Ovary (tissue), 9 donors: ENCODE measurements around the gene WNT4. TPM values are rescaled to one million over a fixed set of nuclear protein-coding genes. Genes with fewer than 3 reads are reported as not detected.

Experiments
- DNase-seq, 5 donors: peaks; one replicate each; pipeline ENCODE4 v3.0.0-alpha.2; 2019 to 2020
- H3K27ac ChIP-seq, 2 donors: fragments of 200-600 bp; one replicate each; pipeline versions ENCODE4 v1.5.1 to v1.8.0; 2019 to 2022
- H3K27me3 ChIP-seq: fragments of 200-600 bp; one replicate; pipeline ENCODE4 v1.8.0; 2022
- H3K36me3 ChIP-seq: fragments of 200-600 bp; sonication (generic); one replicate; pipeline ENCODE4 v1.5.1; 2019
- H3K4me1 ChIP-seq: one replicate; pipeline ENCODE4 v1.8.1; 2013; ENCODE audit warnings: mild to moderate bottlenecking, moderate library complexity; ENCODE audit not compliant: insufficient read depth
- H3K4me3 ChIP-seq: fragments of 200-600 bp; sonication (generic); one replicate; pipeline ENCODE4 v1.5.1; 2017
- H3K9me3 ChIP-seq, 2 donors: fragments of 200-600 bp in 1 of 2; sonication (generic) in 1 of 2; one replicate each; pipeline versions ENCODE4 v1.5.1 to v1.8.1; 2013 to 2019; ENCODE audit warnings: mild to moderate bottlenecking in 1 of 2, moderate library complexity in 1 of 2
- EP300 ChIP-seq: sonication (generic); formaldehyde crosslinking; IDR thresholded peaks from one replicate; pipeline ENCODE4 v1.6.1; 2017; ENCODE audit warnings: antibody characterized with exemption
- POLR2A ChIP-seq: fragments of 450-650 bp; IDR thresholded peaks from one replicate; pipeline ENCODE4 v1.6.1; 2017; ENCODE audit warnings: antibody characterized with exemption, mild to moderate bottlenecking, moderate library complexity
- WGBS, 3 donors: extraction: QIAGEN DNeasy Blood & Tissue Kit in 1 of 3; methylation state at CpG; one replicate each; pipeline versions ENCODE4 v1.1.5 to v1.1.7; 2013 to 2017; 5-methylcytosine and 5-hydroxymethylcytosine counted together
- intact Hi-C, 4 donors: fragments of 100-400 bp; cut with DNase I; formaldehyde crosslinking; loops; one replicate each; pipeline versions ENCODE4 v1.11.0 to v1.15.1; 2022 to 2023
- polyA plus RNA-seq, 2 donors: library from polyadenylated mRNA; stranded (reverse); fragments of 200-250 nt in 1 of 2; fragments of 350-450 nt in 1 of 2; fragmentation: Illumina TruSeq in 1 of 2; extraction: RNeasy Lipid Tissue Mini Kit (QIAGEN cat#74804) in 1 of 2; gene quantifications; one replicate each; pipeline ENCODE4 v1.2.3, GENCODE V29; 2013 to 2014
- total RNA-seq, 7 donors: library from RNA; depleted of rRNA in 2 of 7; stranded (reverse); fragments of >200 nt in 2 of 7; fragmentation: NEBNext Ultra II Directional in 3 of 7; extraction: Animal tissue kit (Norgen Biotek cat#: 25700) in 3 of 7; gene quantifications; one replicate each; pipeline versions ENCODE4 v1.1.0 to v1.2.4, GENCODE V29; 2016 to 2023
- TF ChIP-seq, protein P1 (sequence below), 3 donors: fragments of 450-650 bp in 2 of 3; fragments of 200-600 bp in 1 of 3; IDR thresholded peaks; one replicate each; pipeline versions ENCODE4 v1.5.1 to v1.8.0; 2016 to 2022; ENCODE audit warnings: antibody characterized with exemption in 3 of 3, mild to moderate bottlenecking in 1 of 3
- donor health status: DM: no; HTN: no; CAD: no; lungs with moderate emphysema.
- donor health status: DM: no; HTN: no; CAD: no.
- donor health status: Bipolar disorder and iron deficiency.
- donor health status: DM: yes; HTN: yes; CAD: no.
- donor health status: DM: no; HTN: no; CAD: no.
- donor health status: DM: yes; HTN: yes; CAD: no.

The WNT4 gene
- total and polyA plus RNA-seq, 9 donors, result 3.7 to 125 (median 17.2) TPM

GRCh38 chr1:22182715-22183114, 39.8 kb upstream of the WNT4 start:
- WGBS, 3 donors, result 70 to 77% (median 75%) methylated on average over 11 of the region's 11 CpGs
- intact Hi-C loops, result no loop called here
- Histone ChIP-seq H3K27me3 (no peaks in the 10 kb centered on the region), H3K4me1 (no peaks in the 10 kb centered on the region), H3K4me3 (no peak overlapping the region), H3K9me3 (no peaks in the 10 kb centered on the region), H3K27ac (no peak overlapping the region), H3K36me3 (no peaks in the 10 kb centered on the region)
- TF ChIP-seq EP300 (no peak), POLR2A (no peak)
- TF ChIP-seq, protein P1, sequence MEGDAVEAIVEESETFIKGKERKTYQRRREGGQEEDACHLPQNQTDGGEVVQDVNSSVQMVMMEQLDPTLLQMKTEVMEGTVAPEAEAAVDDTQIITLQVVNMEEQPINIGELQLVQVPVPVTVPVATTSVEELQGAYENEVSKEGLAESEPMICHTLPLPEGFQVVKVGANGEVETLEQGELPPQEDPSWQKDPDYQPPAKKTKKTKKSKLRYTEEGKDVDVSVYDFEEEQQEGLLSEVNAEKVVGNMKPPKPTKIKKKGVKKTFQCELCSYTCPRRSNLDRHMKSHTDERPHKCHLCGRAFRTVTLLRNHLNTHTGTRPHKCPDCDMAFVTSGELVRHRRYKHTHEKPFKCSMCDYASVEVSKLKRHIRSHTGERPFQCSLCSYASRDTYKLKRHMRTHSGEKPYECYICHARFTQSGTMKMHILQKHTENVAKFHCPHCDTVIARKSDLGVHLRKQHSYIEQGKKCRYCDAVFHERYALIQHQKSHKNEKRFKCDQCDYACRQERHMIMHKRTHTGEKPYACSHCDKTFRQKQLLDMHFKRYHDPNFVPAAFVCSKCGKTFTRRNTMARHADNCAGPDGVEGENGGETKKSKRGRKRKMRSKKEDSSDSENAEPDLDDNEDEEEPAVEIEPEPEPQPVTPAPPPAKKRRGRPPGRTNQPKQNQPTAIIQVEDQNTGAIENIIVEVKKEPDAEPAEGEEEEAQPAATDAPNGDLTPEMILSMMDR (IDR thresholded peaks at IDR 0.05), result no peak
- no peak for DNase-seq

GRCh38 chr1:22179197-22179803, 36.4 kb upstream of the WNT4 start:
- Histone ChIP-seq H3K27me3 (no peaks in the 10 kb centered on the region), H3K36me3 (no peaks in the 10 kb centered on the region), H3K27ac (no peak overlapping the region), H3K4me1 (no peaks in the 10 kb centered on the region), H3K4me3 (no peak overlapping the region), H3K9me3 (no peaks in the 10 kb centered on the region)
- intact Hi-C loops, result no loop called here
- no peak for DNase-seq
- no peak for TF ChIP-seq EP300
- TF ChIP-seq, protein P1 (IDR thresholded peaks at IDR 0.05), result no peak
- TF ChIP-seq POLR2A, result no peak
- 96 to 98% (median 98%) methylated on average over 2 of the region's 2 CpGs for WGBS, 3 donors

GRCh38 chr1:22177354-22178003, 34.6 kb upstream of the WNT4 start:
- no peak overlapping the region for H3K4me3 ChIP-seq
- intact Hi-C loops, result no loop called here
- DNase-seq, result no peak
- no peaks in the 10 kb centered on the region for H3K27me3 ChIP-seq
- TF ChIP-seq EP300, result no peak
- TF ChIP-seq, protein P1 (IDR thresholded peaks at IDR 0.05), result no peak
- no peak for TF ChIP-seq POLR2A
- no peak overlapping the region for H3K27ac ChIP-seq
- WGBS, 3 donors, result 88 to 91% (median 88%) methylated on average over 9 of the region's 9 CpGs
- H3K9me3 ChIP-seq, result no peaks in the 10 kb centered on the region
- H3K36me3 ChIP-seq, result no peaks in the 10 kb centered on the region
- H3K4me1 ChIP-seq, result no peaks in the 10 kb centered on the region

DNA sequence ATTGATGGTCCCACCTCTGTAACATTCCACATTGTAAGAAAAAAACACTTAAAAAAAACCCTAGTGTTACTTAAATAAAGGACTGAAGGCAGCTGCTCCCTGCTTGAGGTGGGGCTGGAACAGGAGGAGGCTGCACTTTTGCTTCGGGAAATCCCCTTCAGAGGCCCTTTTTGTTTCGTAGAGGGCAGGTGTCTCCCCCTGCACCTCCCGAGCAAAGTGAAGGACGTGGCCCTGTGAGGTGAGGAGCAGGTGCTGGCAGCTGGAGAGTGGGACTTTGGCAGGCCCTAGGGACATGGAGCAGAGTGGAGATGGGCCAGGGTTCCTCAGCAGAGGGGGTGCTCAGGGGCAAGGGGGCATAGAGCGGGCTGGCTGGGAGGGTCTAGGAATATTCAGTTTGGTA, 33.4 kb upstream of the WNT4 start:
- Histone ChIP-seq H3K27me3 (no peaks in the 10 kb centered on the region), H3K36me3 (no peaks in the 10 kb centered on the region), H3K4me3 (no peak overlapping the region), H3K27ac (no peak overlapping the region), H3K4me1 (no peaks in the 10 kb centered on the region), H3K9me3 (no peaks in the 10 kb centered on the region)
- intact Hi-C loops, result no loop called here
- TF ChIP-seq, protein P1 (IDR thresholded peaks at IDR 0.05), result no peak
- TF ChIP-seq POLR2A, result no peak
- TF ChIP-seq EP300, result no peak
- 28 to 43% (median 37%) methylated on average over 5 of the region's 5 CpGs for WGBS, 3 donors
- no peak for DNase-seq
